NCI-H2107 treated with DMSO at 0.1 percent for 48 hours (cell line): ENCODE data around the gene PRRC2B.
"Not testable (repeated sequence)": the region's sequence is repeated elsewhere in the genome, so short reads cannot be mapped to it uniquely, and the experiment has no call there.

Experiments used
- DNase-seq: peaks from one replicate; lab custom pipeline; 2025; ENCODE audit not compliant: unreplicated experiment; lab: John Stamatoyannopoulos, UW

PRRC2B gene

GRCh38 chr9:131505012-131505411, 111.1 kb downstream of the PRRC2B start:
- DNase-seq = no peak

GRCh38 chr9:131511416-131511815, 117.5 kb downstream of the PRRC2B start:
- DNase-seq = no peak

- DNase-seq = no peak
These were observed 118.0 kb downstream of the PRRC2B start for GRCh38 chr9:131511880-131512279.

DNA sequence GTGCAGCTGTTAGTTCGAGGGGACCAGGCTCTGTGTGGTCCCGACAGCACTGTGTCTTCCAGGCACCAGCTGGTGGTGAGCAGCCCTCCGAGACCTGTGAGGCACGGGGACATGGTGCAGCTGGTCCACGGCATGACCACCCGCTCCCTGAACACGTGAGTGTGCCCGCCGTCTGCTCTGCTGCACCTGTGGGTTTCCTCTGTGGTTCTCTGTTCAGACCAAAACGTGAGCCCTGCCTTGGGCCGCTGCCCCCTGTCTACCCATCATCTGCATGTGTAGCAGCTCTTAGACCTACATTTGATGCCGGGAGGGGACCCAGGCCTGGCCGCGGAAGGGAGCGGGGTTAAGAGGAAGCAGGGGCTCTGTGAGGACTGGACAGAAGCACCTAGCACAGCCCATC, 119.3 kb downstream of the PRRC2B start:
- DNase-seq = no peak

DNA sequence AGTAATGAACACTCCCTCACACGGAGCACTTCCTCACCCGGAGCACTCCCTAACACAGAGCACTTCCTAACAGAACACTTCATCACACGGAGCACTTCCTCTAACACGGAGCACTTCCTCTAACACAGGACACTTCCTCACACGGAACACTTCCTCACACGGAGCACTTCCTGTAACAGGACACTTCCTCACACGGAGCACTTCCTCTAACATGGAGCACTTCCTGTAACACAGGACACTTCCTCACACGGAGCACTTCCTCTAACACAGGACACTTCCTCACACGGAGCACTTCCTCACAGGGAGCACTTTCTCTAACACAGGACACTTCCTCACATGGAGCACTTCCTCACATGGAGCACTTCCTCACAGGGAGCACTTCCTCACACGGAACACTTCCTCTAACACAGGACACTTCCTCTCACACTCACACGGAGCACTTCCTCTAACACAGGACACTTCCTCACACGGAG, 121.7 kb downstream of the PRRC2B start:
- not testable (repeated sequence) for DNase-seq

- no peak for DNase-seq
These were observed 122.2 kb downstream of the PRRC2B start for GRCh38 chr9:131516100-131516499.

- no peak for DNase-seq
These were observed 123.0 kb downstream of the PRRC2B start for GRCh38 chr9:131516930-131517329.

GRCh38 chr9:131517761-131518190, 123.9 kb downstream of the PRRC2B start:
- DNase-seq = no peak

- no peak for DNase-seq
These were observed 124.7 kb downstream of the PRRC2B start for GRCh38 chr9:131518553-131518952.

DNA sequence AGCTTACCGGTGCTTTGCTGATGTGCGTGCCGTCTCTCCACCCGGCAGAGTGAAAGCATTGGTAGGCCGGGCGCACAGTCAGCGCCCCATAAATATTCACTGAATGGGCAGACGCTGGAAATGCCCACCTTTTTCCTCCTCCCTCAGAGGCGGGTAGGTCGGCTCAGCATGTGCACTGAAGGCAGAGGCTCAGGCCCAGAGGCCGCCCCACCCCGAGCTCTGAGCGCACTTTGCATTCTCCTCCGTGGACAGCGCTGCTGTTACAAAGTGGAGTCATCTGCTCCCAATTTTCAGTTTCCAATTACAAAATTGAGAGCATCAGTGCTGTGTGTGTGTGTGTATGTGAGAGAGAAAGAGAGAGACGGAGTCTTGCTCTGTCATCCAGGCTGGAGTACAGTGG, 126.6 kb downstream of the PRRC2B start:
- DNase-seq = no peak

DNA sequence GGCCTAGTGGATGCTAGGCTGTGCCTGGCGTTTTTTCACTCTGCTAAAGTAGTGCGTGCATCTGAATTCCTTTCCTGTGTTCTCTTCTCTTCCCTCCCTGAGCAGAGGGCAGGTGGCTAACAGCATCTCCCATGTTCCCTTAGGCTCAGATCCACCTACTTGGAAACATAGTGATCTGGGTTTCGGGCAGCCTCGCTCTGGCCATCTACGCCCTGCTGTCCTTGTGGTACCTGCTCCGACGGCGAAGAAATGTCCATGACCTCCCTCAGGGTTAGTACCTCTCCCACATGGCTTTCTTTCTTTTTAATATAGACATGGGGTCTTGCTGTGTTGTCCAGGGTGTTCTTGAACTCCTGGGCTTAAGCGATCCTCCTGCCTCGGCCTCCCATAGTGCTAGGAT, 127.3 kb downstream of the PRRC2B start:
- DNase-seq = no peak

DNA sequence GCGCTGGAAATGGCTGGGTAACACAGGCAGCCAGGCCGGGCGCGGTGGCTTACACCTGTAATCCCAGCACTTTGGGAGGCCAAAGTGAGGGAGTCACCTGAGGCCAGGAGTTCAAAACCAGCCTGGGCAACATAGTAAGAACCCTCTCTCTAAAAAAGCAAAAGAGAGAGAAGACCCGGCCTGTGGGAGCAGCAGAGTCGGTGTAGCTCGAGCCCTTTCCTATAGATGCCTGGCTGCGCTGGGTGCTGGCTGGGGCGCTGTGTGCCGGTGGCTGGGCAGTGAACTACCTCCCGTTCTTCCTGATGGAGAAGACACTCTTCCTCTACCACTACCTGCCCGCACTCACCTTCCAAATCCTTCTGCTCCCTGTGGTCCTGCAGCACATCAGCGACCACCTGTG, 127.9 kb downstream of the PRRC2B start:
- DNase-seq = no peak

DNA sequence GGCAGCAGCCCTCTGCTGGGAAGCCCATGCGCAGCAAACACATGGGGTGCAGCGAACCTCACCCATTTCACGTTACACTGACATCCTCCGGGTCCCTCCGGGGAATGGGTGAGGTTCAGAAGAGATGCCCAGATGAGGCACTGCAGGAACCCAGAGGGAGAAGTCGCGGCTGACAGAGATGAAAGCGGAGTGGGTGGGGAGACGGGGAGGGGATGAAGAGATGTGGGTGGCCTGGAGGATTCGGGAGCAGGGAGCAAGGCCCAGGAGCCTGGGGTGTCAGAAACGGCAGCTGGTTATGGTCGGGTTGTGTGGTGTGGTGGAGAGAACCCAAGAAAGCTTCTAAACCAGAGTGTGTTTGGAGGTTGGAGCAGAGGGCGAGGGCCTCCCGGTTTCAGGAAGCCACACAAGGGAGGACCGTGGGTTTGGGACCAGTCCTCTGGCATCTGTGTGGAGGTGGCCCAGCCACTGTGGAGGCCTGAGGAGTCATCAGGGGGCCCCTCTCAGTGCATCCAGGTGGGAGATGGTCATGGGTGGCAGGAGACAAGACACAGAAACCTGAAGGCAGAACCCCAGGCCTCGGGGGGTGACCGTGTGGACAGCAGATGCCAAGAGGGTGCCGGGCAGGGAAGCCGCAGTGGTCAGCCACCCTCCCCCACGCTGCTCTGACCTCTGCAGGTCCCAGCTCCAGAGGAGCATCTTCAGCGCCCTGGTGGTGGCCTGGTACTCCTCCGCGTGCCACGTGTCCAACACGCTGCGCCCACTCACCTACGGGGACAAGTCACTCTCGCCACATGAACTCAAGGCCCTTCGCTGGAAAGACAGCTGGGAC, 128.6 kb downstream of the PRRC2B start:
- no peak for DNase-seq

- DNase-seq = no peak
These were observed 129.2 kb downstream of the PRRC2B start for GRCh38 chr9:131523086-131523388.

DNA sequence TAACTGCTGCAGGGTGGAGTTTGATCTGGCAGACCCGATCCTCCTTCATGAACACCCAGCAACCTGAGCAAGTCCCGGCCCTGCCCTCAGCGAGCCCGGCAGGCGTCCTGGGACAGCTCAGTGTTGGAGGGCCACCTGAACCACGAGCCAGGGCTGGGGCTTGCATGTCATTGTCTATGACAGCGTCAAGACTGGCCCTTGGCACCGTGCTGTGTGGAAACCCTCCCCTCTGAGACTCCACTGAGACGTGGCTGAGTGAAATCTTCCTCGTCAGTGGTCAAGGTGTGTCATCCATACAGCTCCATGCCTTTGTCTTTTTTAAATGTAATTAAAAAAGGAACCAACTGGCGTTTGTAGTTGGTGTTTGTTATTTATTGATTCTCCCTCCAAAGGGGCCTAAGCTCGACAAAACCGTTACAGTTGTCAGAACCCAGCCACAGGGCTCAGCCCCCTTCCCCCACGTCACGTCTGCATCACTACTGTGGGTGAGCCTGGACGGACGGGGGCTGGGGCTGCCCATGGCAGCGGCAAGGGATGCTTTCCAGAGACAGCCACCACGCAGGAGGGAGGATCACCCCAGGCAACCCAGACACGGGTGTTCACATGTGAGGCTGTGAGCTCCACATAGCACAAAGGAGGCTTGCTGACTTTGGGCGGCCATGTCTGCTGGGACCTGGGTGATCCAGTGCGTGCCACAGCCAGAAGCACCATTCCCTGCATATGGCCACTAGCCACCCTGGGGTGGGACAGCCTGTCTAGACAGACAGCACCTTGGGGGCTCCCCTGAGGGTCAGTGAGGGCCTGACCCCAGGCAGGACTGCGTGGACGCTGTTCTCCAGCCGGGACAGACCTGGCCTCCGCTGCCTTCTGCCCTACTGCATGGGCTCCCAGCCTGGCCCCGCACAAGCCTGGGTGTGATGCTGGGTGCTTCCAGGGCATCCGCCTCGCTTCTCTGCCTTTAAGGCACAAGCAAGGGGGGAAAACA, 129.9 kb downstream of the PRRC2B start:
- DNase-seq = no peak

GRCh38 chr9:131524665-131525315, 130.9 kb downstream of the PRRC2B start:
- DNase-seq = no peak

DNA sequence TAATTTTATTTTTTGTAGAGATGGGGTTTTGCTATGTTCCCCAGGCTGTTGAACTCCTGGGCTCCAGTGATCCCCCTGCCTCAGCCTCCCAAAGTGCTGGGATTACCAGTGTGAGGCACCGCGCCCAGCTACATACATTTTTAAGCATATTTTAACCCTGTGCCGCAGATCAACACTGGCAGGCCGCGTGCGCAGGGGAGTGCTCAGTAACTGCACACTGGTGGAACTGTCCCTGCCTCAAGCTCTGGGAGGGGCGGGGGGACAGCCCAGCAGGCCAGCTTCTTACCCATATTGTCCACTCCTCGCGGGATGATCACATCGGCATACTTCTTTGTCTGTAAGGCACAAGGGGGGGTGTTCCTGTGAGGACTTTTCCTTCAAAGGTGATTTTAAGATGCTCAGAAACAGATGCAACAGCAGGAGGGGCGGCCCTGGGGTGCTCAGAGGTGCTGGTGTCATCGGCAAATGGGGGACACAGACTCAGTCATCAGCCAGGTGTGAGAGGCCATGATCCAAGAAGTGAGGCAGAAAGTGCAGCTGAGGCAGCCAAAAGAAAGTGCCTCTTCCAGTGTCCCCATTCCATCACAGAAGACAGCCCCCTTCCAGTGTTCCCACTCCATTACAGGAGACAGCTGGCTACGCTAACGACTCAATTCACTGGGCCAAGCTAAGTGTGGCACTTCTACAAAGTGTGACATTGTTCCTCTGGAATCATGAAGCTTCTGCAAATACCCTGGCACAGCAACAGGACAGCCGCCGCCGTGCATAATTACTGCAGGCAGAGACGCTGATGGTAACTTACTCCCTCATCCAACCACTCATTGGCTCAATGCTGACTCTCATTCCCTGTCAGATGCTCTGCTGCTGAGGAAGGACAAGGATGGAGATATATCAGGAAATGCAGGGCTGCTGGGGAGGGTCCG, 132.0 kb downstream of the PRRC2B start:
- DNase-seq = no peak

DNA sequence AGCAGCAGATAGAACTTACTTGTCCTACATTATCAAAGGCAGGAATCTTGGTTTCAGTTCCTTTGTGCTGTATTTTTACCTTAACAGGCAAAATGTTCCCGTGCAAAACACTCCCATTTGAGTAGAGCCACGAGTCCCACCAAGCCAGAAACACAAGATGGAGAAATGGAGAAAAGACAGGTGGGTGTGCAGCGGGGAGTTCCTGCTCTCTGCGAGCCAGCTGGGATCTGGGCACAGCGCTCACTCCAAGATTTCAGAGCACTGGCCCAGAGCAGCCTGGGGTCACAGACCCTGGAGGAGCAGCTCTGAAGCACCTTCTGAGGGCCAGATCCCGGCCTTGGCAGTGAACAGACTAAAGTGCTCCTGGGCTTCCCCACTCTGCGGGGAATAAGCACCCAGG, 134.3 kb downstream of the PRRC2B start:
- DNase-seq = no peak

GRCh38 chr9:131528886-131529505, 135.1 kb downstream of the PRRC2B start:
- no peak for DNase-seq
